ENCODE measurements around the gene ZRANB1.

GRCh38 chr10:125014836-125015355, 73.0 kb downstream of the ZRANB1 start:
- TF ChIP-seq CTCF (IDR thresholded peaks at IDR 0.05) (no peak), POLR2A (IDR thresholded peaks at IDR 0.05) (no peak), POLR2AphosphoS5 (IDR thresholded peaks at IDR 0.05) (no peak), EP300 (IDR thresholded peaks at IDR 0.05; ENCODE audit: low read depth) (no peak)

All from transverse colon (tissue), 4 donors.